DMS114 treated with DMSO at 0.1 percent for 48 hours (cell line): ENCODE data around the gene LIG1.

Experiments
- DNase-seq: peaks from one replicate; lab custom pipeline; 2025; ENCODE audit not compliant: unreplicated experiment; lab: John Stamatoyannopoulos, UW

LIG1 gene

GRCh38 chr19:48169939-48170803 is at the start of gene LIG1, which contains the start of gene ZSWIM9:
TSS of gene LIG1 (minus strand) at chr19:48170344. CDS start at chr19:48165566, 4,778 bp downstream.
TSS of gene ZSWIM9 (plus strand) at chr19:48170680. CDS start at chr19:48171803, 1,123 bp downstream.
- peak; percentile 83 for DNase-seq

- no peak for DNase-seq
Measured at GRCh38 chr19:48218997-48219396, 48.9 kb upstream of the LIG1 start.

GRCh38 chr19:48216933-48217332 is 46.8 kb upstream of the LIG1 start:
- no peak for DNase-seq

- DNase-seq, result no peak
Measured at GRCh38 chr19:48213959-48214358, 43.8 kb upstream of the LIG1 start.

- DNase-seq, result no peak
Measured at GRCh38 chr19:48210005-48210404, 39.9 kb upstream of the LIG1 start.

GRCh38 chr19:48206397-48207093 is 36.4 kb upstream of the LIG1 start:
- no peak for DNase-seq

GRCh38 chr19:48203794-48204628 is 33.9 kb upstream of the LIG1 start:
- peak; percentile 86 for DNase-seq

- no peak for DNase-seq
Measured at GRCh38 chr19:48203222-48203793, 33.2 kb upstream of the LIG1 start.

GRCh38 chr19:48196933-48197665 is 27.0 kb upstream of the LIG1 start:
- DNase-seq, result no peak

- DNase-seq, result no peak
Measured at GRCh38 chr19:48196321-48196763, 26.2 kb upstream of the LIG1 start.

GRCh38 chr19:48194844-48195830 is 25.0 kb upstream of the LIG1 start:
- DNase-seq, result no peak

- DNase-seq, result no peak
Measured at GRCh38 chr19:48194041-48194843, 24.1 kb upstream of the LIG1 start.

GRCh38 chr19:48192750-48193149 is 22.6 kb upstream of the LIG1 start:
- no peak for DNase-seq

- DNase-seq, result no peak
Measured at GRCh38 chr19:48190885-48191284, 20.7 kb upstream of the LIG1 start.

GRCh38 chr19:48190288-48190884 is 20.2 kb upstream of the LIG1 start:
- no peak for DNase-seq

GRCh38 chr19:48186541-48186991 is 16.4 kb upstream of the LIG1 start:
- DNase-seq, result no peak

- DNase-seq, result no peak
Measured at GRCh38 chr19:48186015-48186414, 15.9 kb upstream of the LIG1 start.

GRCh38 chr19:48183356-48183755 is 13.2 kb upstream of the LIG1 start:
- DNase-seq, result no peak
